SU-DHL-6 (cell line): ENCODE data around the gene VIM.

ENCODE experiments used
- H2AFZ ChIP-seq: fragments of 200-600 bp; sonication (generic); 2 replicates; pipeline ENCODE4 v1.6.1; 2014; ENCODE audit warnings: low read depth, mild to moderate bottlenecking, moderate library complexity, mixed read lengths, antibody characterized with exemption, low read length; ENCODE audit not compliant: severe bottlenecking
- H3F3A ChIP-seq: fragments of 200-600 bp; shearing (Covaris generic); 2 replicates; pipeline ENCODE4 v1.6.0; 2016; ENCODE audit warnings: antibody characterized with exemption, mild to moderate bottlenecking; ENCODE audit not compliant: insufficient read depth
- H3K27ac ChIP-seq: fragments of 200-600 bp; sonication (generic); 2 replicates; pipeline ENCODE4 v1.5.1; 2016; ENCODE audit warnings: low read depth, mild to moderate bottlenecking, low read length, moderate library complexity, mixed read lengths
- H3K27me3 ChIP-seq: fragments of 200-600 bp; sonication (generic), shearing (Covaris generic); 2 replicates; pipeline ENCODE4 v1.6.0; 2014; ENCODE audit warnings: mild to moderate bottlenecking, low read length
- H3K36me3 ChIP-seq: fragments of 200-600 bp; sonication (generic); 2 replicates; pipeline ENCODE4 v1.6.1; 2014; ENCODE audit warnings: mild to moderate bottlenecking, low read length, mixed read lengths
- H3K4me2 ChIP-seq: fragments of 300-600, 200-600 bp; shearing (Covaris generic), sonication (generic); 2 replicates; pipeline ENCODE4 v1.6.0; 2014; ENCODE audit warnings: low read length, low read depth, mild to moderate bottlenecking; ENCODE audit not compliant: poor library complexity, severe bottlenecking
- H3K4me3 ChIP-seq: fragments of 200-600 bp; sonication (generic); 2 replicates; pipeline ENCODE4 v1.5.1; 2014; ENCODE audit warnings: antibody characterized with exemption, low read length, mild to moderate bottlenecking, mixed read lengths; ENCODE audit not compliant: insufficient read depth, poor library complexity, severe bottlenecking
- H3K79me2 ChIP-seq: fragments of 200-600 bp; sonication (generic); 2 replicates; pipeline ENCODE4 v1.6.1; 2014; ENCODE audit warnings: mild to moderate bottlenecking, low read length, moderate library complexity; ENCODE audit not compliant: insufficient read depth
- H3K9ac ChIP-seq: fragments of 200-600 bp; sonication (generic); 2 replicates; pipeline ENCODE4 v1.7.0; 2014; ENCODE audit warnings: mild to moderate bottlenecking, low read length
- H3K9me2 ChIP-seq: fragments of 200-600 bp; sonication (generic); replicated peaks from 2 replicates; pipeline ENCODE4 v1.6.1; 2014; ENCODE audit warnings: low read length; ENCODE audit not compliant: insufficient read depth
- H3K9me3 ChIP-seq: fragments of 200-600 bp; sonication (generic); 2 replicates; pipeline ENCODE4 v1.6.1; 2014; ENCODE audit warnings: low read length, mixed read lengths; ENCODE audit not compliant: insufficient read depth
- H4K20me1 ChIP-seq: fragments of 200-600 bp; sonication (generic); 2 replicates; pipeline ENCODE4 v1.6.1; 2014; ENCODE audit warnings: low read depth, mild to moderate bottlenecking, antibody characterized with exemption, low read length, moderate library complexity, mixed read lengths
- EZH2phosphoT487 ChIP-seq: fragments of 200-600 bp; sonication (generic), shearing (Covaris generic); conservative IDR thresholded peaks from 2 replicates; pipeline ENCODE4 v1.6.1; 2018; ENCODE audit warnings: mild to moderate bottlenecking, antibody characterized with exemption, low read length, moderate library complexity, mixed read lengths
- TF ChIP-seq, protein P1 (sequence below): fragments of 200-600 bp; sonication (generic); IDR thresholded peaks from one replicate; pipeline ENCODE4 v1.5.1; 2017; ENCODE audit warnings: antibody characterized with exemption, mild to moderate bottlenecking, low read length, moderate library complexity; ENCODE audit not compliant: insufficient read depth, poor library complexity, severe bottlenecking

The VIM gene

GRCh38 chr10:17208476-17208875, 19.6 kb upstream of the VIM start:
- H3K79me2 ChIP-seq: no peaks in the 10 kb centered on the region
- H3K9me2 ChIP-seq: no peaks in the 10 kb centered on the region
- no peak for TF ChIP-seq EZH2phosphoT487
- TF ChIP-seq, protein P1, sequence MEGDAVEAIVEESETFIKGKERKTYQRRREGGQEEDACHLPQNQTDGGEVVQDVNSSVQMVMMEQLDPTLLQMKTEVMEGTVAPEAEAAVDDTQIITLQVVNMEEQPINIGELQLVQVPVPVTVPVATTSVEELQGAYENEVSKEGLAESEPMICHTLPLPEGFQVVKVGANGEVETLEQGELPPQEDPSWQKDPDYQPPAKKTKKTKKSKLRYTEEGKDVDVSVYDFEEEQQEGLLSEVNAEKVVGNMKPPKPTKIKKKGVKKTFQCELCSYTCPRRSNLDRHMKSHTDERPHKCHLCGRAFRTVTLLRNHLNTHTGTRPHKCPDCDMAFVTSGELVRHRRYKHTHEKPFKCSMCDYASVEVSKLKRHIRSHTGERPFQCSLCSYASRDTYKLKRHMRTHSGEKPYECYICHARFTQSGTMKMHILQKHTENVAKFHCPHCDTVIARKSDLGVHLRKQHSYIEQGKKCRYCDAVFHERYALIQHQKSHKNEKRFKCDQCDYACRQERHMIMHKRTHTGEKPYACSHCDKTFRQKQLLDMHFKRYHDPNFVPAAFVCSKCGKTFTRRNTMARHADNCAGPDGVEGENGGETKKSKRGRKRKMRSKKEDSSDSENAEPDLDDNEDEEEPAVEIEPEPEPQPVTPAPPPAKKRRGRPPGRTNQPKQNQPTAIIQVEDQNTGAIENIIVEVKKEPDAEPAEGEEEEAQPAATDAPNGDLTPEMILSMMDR: no peak
- H3K36me3 ChIP-seq: no peaks in the 10 kb centered on the region
- H3K4me3 ChIP-seq: no peak overlapping the region
- no peaks in the 10 kb centered on the region for H3K9me3 ChIP-seq
- H3K9ac ChIP-seq: no peak overlapping the region
- H3K27me3 ChIP-seq: no peaks in the 10 kb centered on the region
- no peak overlapping the region for H3K27ac ChIP-seq
- H4K20me1 ChIP-seq: no peaks in the 10 kb centered on the region; the same call in 1 of the 2 replicates
- H3F3A ChIP-seq: no peaks in the 10 kb centered on the region
- H3K4me2 ChIP-seq: no peak overlapping the region
- H2AFZ ChIP-seq: no peak overlapping the region

GRCh38 chr10:17209302-17209701, 18.7 kb upstream of the VIM start:
- no peak overlapping the region for H3K27ac ChIP-seq
- H3F3A ChIP-seq: no peaks in the 10 kb centered on the region
- no peak overlapping the region for H3K4me3 ChIP-seq
- H3K9me2 ChIP-seq: no peaks in the 10 kb centered on the region
- no peak overlapping the region for H2AFZ ChIP-seq
- no peak overlapping the region for H3K9ac ChIP-seq
- no peaks in the 10 kb centered on the region; the same call in 1 of the 2 replicates for H4K20me1 ChIP-seq
- H3K4me2 ChIP-seq: no peak overlapping the region
- H3K36me3 ChIP-seq: no peaks in the 10 kb centered on the region
- TF ChIP-seq, protein P1: no peak
- TF ChIP-seq EZH2phosphoT487: no peak
- no peaks in the 10 kb centered on the region for H3K27me3 ChIP-seq
- H3K9me3 ChIP-seq: no peaks in the 10 kb centered on the region
- no peaks in the 10 kb centered on the region for H3K79me2 ChIP-seq

- no peak overlapping the region for H3K4me2 ChIP-seq
- no peak overlapping the region for H3K27ac ChIP-seq
- no peak overlapping the region for H2AFZ ChIP-seq
Measured at GRCh38 chr10:17209881-17210280, 18.2 kb upstream of the VIM start.

More at GRCh38 chr10:17209881-17210280, 18.2 kb upstream of the VIM start:
- Histone ChIP-seq H3K79me2 (no peaks in the 10 kb centered on the region), H3F3A (no peaks in the 10 kb centered on the region), H3K9me2 (no peaks in the 10 kb centered on the region), H4K20me1 (no peaks in the 10 kb centered on the region; the same call in 1 of the 2 replicates), H3K4me3 (no peak overlapping the region), H3K9me3 (no peaks in the 10 kb centered on the region), H3K36me3 (no peaks in the 10 kb centered on the region), H3K9ac (no peak overlapping the region), H3K27me3 (no peaks in the 10 kb centered on the region)
- TF ChIP-seq, protein P1: no peak
- no peak for TF ChIP-seq EZH2phosphoT487
